NCI-H1930 (cell line): ENCODE measurements around the gene LY6G5C.
"Not testable (repeated sequence)": the region's sequence is repeated elsewhere in the genome, so short reads cannot be mapped to it uniquely, and the experiment has no call there.

ENCODE experiments used
- DNase-seq, 2 experiments: peaks; one replicate each; lab custom pipeline; 2025; lab: John Stamatoyannopoulos, UW

Gene LY6G5C

DNA sequence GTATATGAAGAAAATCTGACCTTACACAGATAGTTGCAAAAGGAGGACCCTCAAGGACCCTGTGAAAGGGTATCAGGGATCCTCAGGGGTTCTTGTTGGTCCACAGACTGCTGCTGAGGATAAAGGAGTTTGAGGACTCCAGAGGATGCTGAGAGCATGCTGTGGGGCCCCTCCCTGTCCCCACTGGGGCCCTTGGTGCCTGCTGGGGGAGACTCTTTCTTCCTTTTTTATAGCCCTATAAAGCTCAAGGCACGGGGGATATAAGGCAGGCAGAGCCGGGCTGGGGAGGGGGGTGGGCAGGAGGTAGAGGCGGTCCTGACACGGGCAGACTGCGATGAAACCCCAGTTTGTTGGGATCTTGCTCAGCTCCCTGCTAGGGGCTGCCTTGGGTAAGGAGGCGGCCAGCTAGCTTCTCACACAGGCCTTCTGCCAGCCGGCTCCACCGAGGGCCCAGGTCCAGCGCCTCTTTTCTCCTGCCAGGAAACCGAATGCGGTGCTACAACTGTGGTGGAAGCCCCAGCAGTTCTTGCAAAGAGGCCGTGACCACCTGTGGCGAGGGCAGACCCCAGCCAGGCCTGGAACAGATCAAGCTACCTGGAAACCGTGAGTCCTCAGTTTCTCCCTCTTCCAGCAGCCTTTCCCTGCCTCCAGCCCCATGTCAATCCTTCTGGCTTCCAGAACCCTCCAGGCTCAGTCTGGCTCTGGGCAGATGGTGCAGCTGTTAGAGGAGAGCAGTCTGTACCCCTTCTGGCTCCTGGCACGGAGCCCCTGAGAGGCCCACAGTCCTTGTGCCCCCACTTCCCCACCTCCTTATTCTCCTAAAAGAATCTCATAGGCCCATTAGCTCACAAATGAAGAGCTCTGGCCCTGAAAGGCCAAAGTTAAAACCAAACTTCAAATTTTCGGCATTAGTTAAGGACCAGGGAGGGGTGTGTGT, 34.4 kb upstream of the LY6G5C start, which contains the start of gene LY6G6D:
LY6G6D (plus strand) TSS at position 327 of the 937 bp plus-strand sequence; CDS start at position 335, 8 bp downstream.
- no peak for DNase-seq

- no peak for DNase-seq
Measured at GRCh38 chr6:31713991-31714684, 33.3 kb upstream of the LY6G5C start.

GRCh38 chr6:31713465-31713864, 32.6 kb upstream of the LY6G5C start:
- DNase-seq, result no peak

DNA sequence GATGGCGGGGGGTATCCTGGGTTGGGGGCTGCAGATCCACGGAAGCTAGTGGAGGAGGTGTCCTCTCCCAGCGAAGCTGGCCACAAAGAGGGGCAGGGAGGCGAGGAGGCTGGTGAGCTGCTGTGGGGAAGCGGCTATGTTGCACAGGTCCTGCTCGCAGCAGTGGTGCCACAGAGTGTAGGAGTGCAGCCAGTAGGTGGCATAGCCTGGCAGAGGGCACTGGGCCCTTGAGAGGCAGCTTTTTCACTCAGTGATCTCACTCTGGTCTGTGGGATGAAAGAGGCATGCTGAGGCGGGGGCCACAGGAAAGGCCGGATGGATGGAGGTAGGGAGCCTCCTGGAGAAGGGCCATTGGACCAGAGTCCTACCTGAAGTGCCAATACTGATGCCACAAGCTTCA, 31.4 kb upstream of the LY6G5C start:
- DNase-seq, result no peak

DNA sequence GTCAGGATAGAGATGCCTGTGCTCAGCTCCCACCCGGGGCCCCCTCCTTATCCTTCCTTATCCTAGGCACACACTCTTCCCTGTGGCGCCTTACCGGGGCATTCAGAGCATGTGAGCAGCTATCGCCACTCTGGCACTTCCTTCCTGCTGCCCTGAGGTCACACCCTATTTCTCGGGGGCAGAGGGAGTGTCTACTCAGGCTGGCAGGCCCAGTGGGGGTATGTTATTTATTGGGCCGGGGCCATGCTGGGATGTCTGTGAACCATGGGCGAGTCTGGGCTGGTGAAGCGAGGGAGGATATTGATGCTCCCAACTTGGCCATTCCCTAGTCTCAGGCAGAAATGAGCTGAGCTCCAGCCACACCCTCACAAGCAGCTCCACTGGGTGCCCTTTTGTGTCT, 30.4 kb upstream of the LY6G5C start:
- DNase-seq, result no peak

- DNase-seq, result no peak
Measured at GRCh38 chr6:31710523-31711219, 29.8 kb upstream of the LY6G5C start.

GRCh38 chr6:31709157-31709556, 28.3 kb upstream of the LY6G5C start:
- not testable (repeated sequence) for DNase-seq

DNA sequence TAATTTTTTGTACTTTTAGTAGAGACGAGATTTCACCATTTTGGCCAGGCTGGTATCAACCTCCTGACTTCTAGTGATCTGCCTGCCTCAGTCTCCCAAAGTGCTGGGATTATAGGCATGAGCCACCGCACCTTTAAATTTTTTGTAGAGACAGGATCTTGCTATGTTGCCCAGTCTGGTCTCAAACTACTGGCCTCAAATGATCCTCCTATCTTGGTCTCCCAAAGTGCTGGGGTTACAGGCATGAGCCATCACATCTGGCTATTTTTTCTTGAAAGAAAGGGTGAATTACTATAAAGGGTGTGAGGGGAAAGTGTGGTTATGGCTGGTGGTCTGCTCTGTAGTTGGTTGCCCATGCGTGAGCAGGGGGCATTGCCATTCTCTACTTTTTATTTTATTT, 27.4 kb upstream of the LY6G5C start:
- DNase-seq, result no peak

DNA sequence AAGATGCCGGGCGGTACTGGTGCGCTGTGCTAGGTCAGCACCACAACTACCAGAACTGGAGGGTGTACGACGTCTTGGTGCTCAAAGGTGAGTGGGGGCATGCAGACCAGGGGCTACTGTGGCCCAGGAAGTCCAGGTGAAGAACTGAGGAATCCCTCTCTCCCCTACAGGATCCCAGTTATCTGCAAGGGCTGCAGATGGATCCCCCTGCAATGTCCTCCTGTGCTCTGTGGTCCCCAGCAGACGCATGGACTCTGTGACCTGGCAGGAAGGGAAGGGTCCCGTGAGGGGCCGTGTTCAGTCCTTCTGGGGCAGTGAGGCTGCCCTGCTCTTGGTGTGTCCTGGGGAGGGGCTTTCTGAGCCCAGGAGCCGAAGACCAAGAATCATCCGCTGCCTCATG, 26.8 kb upstream of the LY6G5C start:
- no peak for DNase-seq

GRCh38 chr6:31706599-31706998, 25.7 kb upstream of the LY6G5C start, which contains the start of gene LY6G6F:
Gene LY6G6F, plus strand, starts transcription at chr6:31706866. Its CDS starts 41 bp downstream, at chr6:31706907.
- no peak for DNase-seq

- no peak for DNase-seq
Measured at GRCh38 chr6:31705931-31706330, 25.1 kb upstream of the LY6G5C start.

- DNase-seq, result peak; percentile 95
Measured at GRCh38 chr6:31702819-31703716, 22.2 kb upstream of the LY6G5C start, which contains the start of gene ABHD16A. Gene ABHD16A, minus strand, starts transcription at chr6:31703324. Its CDS starts 43 bp downstream, at chr6:31703281.

- no peak for DNase-seq
Measured at GRCh38 chr6:31702405-31702818, 21.5 kb upstream of the LY6G5C start.

DNA sequence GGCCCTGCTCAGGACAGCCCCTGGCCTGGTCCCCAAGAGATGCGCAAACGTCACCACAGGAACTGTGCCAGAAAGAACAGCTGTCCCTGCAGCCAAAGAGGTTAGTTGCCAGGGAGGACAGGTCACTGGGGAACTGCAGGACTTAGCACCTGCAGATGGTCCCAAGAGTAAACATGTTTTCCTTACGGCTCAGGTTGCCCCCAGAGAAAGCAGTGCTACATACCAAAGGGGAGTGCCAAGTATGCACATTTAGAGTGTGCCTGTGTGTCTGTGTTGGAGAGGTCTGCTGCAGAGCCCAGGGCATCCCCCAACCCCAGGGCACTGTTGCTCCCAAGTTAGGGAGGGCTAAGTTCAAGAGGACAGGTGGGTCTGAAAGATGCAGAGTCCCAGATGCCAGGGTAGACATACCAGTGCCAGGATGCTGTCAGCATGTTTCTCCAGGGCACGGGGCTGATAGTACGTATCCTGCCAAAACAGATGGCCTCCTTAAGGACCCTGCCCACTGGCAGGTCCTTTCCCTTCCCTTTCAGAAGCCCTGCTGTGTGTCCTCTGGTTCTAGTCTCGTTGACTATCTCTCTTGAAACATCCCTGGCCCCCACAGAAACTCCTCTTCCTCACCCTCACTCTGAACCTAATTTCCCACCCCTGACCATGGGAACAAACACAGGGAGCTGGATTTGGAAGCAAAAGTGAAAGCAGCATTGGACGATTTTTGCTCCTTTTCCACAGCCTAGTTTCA, 21.0 kb upstream of the LY6G5C start:
- DNase-seq, result peak in 1 of 2 experiments; percentile 10

DNA sequence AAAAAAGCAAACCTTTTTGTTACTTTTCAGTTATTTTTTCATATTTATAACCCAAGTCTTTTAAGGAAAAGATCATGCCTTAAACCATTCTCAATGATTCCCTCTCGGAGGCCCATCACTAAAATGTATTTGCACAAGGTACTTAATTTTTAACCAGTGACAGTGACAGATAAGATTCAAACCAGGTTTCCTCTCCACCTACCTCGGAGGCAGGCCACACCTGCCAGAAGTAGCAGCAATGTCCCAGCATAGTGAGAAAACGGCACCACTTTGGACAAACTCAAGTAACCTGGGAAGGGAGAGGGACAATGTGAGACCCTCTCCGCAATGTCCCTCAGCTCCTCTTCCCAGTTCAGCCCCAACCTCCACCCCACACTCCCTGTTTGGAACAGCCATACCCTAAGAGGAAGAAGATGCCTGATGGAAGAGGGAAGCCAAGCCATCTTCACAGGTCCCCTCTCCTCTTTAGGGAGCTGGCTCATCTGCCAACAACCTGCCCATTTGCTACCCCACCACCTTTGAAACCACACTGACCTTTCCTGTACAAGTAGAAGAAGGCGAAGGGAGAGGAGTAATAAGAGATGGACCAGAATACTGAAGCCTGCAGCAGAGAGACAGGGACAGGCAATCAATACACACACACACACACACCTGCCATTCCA, 20.0 kb upstream of the LY6G5C start:
- no peak for DNase-seq

DNA sequence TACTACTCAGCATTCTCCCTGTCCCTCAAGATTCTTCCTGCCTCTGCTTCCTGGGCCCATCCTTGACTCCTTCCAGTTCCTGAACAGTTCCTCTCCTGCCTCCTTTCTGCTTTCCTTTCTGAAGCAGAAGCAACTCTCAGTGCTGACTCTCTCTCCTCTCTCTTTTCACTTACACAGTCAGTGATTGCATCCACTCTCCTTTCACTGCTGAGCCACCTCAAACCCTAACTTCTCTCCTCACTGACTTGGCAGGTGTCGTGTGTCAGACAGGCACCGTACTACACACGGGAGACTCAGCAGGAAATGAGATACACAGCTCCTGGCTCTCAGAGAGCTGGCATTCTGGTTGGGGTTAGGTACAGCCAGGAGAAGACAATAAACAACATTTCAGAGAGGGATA, 16.7 kb upstream of the LY6G5C start:
- no peak for DNase-seq

DNA sequence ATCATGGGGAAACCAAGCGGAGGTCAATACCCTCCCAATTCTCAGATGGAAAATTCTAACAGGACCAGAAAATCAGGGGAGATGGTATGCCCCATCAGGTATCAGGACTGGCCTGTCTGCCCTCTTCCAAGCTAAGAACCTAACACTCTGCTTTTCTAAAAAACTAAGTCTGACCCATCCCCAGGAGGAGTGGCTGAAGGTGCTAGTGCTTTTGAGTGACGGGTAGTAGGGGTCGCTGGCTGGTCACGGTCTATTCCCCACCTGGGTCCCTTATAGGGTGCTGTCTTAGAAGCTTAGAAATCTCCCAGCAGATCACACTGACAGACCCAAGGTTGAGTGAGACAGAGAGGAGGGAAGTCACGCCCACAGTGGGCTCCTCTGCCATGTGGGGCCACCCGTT, 12.7 kb upstream of the LY6G5C start:
- DNase-seq, result no peak

DNA sequence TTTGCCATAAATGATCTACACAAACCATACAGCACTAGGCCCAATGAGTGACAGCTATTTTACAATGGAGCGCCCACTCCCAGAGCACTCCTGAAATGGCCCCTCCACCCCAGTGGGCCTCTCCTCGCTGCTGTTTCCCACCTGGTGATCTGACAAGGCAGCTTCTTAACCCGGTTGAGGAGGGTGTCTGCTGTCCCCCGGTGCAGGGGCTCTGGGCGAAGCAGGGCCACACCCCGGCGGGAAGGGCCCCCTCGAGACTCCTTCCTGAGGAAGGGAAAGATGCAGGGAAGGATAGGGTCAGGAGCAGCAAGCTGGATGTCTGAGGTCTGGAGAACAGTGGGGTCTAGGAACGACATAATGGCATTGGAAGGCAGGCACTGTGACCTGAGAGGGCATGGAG, 12.0 kb upstream of the LY6G5C start:
- no peak for DNase-seq

DNA sequence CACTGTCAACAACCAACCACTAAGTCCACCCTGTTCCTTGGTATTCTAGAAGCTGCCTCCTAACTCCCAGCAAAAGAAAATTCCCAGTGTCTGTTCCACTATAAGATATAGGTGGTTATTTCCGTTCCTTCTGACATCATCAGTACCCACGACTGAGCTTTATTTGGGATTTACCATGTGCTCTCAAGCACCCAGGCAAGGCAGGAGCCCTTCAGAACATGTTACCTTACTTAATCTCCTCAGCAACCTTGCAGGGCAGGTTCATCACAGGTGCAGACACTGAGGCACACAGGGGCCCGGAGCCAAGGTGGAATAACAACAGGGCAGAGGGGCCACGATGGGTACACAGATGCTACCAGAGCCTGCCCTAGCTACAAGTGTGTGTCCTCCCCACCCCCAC, 11.5 kb upstream of the LY6G5C start:
- no peak for DNase-seq

DNA sequence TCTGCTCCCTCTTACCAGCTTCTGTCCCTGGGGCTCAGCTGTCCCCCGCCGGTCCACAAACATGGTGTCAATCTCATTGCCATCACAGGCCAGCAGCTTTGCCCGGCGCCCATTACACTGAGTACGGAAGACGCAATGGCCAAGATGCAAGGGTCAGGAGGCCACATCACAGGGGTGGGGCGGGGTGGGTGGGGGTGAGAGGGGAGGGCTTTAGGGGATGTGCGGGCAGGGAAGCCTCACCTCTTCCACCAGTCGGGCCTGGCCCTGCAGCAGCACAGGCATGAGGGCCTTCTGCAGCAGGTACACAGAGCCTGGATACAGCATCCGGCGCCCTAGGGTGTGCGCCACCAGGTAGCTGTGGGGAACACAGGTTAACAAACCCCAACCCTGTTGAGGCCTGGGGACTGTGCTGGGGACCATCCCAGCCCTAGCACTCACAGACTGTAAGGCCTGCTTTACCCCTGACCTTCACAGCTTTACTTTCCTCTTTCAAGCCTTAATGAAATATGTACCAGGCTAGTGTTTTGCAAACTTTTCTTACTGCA, 10.8 kb upstream of the LY6G5C start:
- no peak for DNase-seq
